GM19452 (cell line): ENCODE measurements around the gene NOTCH2.

Experiments
- ATAC-seq: cut with Tn5 transposase; IDR thresholded peaks from one replicate; pipeline ENCODE4 v1.9.1; 2021; ENCODE audit not compliant: unreplicated experiment

The NOTCH2 gene

DNA sequence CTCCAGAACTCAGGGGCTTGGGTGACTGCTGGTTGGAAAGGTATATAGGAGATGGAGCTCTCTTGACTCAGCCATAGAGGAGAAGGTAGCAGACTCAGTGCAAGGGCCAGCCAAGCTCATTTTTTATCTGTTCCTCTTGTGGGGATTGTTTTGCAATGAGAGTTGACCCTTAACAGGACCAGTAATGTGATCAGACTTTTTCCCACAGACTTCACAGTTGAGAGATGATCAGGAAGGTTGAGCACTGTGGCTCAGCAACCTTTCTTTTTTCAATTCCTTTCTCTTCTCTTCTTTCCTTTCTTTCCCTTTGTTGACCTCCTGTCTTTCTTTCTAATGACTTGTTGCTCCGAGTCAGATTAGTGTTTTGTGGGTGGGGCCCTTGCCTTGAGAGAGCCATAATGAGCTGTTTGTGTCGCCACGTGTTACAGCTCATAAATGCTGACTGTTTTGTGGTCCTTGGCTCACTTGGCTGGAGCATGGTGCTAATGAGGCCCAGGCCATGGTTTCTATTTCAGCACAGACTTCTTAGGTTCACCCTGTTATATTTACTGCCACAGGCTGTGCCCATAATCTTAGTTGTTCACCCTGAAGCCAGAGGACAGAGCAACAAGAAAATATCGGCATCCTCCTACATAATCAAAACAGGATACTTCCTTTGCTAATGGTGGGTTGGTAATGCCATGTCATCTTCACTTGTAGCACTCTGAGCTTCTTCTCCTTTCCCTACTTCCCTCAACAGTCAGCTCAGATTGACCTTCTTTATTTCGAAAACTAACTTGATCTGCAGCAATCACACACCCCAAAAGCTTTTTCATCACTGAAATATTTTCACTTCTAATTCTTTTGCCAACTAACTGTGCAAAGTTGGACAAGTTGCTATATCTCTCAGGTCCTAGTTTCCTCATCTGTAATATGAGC lies 187.1 kb downstream of the NOTCH2 start:
- no peak for ATAC-seq

DNA sequence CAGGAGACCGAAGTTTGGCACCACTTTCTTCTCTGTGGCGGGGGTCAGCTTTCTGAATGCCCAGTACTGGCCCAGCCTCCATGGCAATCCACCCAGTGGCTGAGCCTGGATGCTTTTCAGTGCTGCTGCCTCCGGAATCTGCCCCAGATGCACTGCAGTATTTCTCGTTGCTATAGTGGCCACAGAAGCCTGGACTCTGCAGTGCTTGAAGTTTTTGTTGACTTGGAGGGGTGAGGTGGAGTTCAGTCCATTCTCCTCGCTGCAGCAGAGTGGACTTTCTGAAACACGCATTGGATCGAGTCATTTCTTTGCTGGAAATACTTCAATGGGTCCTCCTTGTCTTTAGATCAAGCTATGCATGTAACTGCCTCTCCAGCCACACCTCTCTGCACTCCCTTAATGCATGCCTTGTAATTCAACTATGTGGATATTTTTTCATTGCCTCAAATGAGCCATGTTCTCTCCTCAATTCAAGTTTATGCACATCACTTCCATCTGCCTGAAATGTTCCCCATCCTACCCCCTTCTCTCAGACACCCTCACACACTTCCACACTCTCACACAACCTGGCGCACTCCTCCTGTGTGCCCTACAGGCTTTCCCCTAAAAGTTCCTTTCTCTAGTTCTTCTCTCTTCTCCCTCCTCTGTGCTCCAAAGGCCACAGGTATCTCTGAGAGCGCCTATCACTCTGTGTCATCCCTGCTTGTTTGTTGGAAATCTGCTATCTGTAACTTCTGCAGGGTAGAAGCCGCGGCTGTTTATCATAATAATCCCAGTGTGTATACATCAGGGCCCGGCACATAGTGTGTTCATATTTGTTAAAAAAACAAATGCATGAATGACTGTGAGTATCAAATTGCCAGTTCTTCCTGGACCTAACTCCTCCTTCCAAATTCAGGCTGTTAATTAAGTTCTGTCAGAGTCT lies 189.7 kb downstream of the NOTCH2 start:
- ATAC-seq, result no peak

DNA sequence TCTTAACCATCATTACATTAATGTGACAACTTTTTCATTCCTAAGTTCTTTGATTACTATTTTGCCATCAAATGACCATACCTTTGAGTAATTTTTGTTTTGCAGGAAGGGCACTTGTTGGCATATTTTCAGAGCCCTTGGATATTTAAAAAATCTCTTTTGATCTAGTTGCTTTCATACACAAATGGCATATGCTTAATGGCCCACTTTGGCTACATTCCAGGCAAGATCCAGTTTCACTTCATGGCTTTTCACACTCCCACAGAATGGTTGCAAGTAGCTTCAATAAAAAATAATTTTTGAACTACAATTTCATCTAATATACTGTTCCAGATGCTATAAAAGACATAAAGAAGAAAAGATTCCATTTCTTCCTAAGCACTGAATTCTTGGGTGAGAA lies 191.3 kb downstream of the NOTCH2 start:
- ATAC-seq, result no peak

DNA sequence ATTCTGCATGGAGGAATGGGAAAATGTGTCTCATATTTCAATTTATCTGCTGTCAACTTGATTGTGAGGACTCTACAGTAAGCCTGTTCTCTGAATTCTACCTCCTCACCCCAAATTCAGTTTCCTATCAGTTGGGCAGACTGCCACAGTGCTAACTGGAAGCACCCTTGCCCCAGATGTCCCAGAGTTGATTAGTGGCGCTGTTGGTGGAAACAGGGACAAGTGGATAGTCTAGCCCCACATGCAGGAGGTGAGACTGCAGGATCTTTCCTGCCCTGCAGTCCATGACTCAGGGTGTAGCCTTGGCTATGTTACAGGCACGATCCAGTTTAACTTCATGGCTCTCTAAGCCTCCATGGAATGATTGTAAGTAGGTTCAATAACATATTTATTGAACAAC lies 195.3 kb downstream of the NOTCH2 start:
- ATAC-seq, result no peak

DNA sequence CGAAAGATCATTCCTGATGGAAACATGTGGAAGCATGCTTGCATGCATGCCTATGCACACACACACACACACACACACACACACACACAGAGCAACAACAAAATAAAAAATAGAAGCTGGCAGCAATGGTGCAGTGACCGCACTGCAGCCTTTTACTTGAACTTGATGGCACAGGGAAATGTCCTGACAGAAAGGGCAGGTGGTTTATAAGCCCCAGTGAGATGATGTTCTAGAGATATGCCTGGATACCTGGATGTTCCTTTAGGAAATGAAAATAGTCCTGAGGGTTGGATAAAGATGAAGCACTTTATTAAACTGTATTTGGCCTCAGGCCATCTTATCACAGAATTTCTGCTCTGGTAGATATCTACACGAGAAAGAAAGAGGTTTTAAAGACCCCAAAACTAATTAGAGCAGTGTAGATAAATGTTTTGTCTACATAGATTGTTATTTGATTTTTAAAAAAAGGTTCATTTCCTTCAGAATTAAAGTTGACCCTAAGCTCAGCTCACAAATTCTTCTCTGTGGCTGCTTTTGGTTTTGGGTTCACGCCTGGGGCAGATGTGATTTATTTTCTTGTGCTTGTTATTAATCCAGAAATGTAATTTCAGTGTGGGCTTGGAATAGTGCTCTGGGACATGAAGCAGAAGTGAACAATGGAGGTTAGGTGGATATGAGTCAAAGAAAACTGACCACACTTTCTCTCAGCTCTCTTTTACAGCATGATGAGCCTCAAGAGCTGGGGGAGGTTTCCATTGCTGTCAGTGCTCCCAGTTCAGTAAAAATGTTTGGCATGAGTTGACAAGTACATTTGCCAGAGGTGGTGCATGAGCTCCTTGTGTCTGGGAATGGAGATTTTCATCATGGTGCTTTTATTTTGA lies 196.1 kb downstream of the NOTCH2 start:
- no peak for ATAC-seq

DNA sequence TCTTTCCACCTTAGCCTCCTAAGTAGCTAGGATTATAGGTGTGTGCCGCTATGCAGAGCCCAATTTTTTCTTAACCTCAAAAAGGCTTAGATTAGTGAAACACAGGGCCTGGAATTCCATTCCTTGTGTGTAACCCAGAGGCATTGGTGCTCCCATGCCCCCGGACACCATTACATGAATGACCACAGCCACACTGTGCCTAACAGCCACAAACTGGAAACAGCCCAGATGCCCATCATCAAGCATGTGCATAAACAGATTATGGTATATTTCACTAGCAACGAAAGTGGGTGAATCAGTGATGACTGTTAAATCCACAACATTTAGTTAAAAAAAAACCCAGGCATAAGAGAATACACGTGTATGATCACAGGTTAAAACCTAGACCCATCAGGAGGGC lies 197.6 kb downstream of the NOTCH2 start:
- ATAC-seq, result no peak

DNA sequence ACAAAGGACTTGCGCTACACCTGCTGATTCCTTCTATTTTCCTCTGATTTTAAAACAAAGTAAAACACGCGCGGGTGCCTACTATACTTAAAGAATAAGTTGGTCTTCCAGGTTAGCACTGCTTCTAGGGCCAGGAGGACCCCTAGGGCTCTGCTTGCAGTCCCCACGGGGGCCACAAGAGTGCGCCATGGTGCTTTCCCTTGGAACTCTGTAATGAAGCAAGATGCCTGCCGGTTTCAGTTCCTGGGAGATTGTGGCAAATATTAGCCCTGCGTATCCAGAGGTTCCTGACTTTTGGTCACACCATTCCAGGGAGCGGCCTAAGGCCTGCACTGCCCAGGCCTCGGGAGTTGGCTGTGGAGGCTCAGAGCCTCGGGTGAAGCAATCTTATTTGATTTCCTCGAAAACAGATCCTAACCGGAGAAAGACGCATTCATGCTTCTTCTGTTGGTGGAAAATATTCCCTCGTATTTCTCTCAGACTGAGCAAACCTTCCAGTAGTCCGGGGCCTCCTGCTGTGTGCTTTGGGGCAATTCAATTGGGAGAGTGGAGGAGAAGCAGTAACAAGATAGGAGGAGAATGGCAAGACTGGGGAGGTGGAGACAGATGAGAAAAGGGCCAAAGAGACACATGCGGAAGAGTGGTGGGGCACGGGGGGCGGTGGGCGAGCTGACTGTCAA lies 198.4 kb downstream of the NOTCH2 start:
- no peak for ATAC-seq

DNA sequence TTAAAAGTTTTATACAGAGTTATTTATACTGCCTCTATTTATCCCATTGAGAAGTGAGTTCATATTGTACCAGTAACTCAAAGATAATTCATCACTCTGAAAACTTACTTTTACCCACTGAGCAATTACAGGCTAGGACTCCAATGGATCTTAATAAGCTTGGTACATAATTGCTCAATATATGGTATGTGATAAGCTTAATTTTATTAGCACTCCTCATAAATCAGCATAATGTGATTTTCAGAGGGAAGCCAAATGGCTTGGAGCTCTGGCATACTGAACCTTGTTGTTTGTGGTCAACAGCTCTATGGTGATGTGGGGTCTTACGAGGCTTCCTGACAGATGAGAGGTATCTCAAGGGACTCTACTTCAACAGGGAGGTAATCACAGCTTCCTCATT lies 199.5 kb downstream of the NOTCH2 start:
- ATAC-seq, result no peak

DNA sequence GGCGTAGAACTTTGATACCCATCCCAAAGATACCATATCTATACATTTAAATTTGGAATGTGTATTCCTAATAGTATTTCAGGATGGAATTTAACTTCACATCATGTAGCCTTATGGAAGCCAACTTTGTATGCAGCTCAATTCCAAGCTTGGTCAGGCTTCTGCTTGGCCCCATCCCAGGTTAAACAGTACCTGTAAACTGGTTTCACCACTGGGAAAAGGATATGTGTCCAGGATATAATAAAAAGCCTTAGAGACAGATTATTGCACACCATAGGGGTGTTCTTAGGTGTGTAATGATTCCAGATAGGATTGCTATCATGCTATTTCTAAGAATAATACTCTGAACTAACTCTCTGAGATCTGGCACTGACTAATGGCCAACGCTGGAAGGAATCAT lies 201.3 kb downstream of the NOTCH2 start:
- no peak for ATAC-seq

DNA sequence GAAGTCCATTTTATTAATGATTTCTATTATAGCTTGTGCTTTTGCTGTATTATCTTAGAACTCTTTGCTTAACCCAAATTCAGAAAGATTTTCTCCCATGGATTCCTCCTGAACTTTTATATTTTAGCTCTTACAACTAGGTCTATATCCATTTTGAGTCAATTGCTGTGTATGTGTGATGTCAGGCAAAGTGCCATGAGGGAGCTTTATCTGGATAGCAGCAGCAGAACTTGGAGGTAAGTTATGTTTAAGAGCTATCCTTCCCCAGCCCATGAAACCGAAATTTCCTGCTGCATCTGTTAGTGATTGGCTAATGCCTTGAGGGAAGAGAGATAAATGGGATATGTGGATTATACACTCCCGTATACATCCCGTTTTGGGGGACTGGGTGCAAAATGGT lies 203.0 kb downstream of the NOTCH2 start:
- ATAC-seq, result no peak

DNA sequence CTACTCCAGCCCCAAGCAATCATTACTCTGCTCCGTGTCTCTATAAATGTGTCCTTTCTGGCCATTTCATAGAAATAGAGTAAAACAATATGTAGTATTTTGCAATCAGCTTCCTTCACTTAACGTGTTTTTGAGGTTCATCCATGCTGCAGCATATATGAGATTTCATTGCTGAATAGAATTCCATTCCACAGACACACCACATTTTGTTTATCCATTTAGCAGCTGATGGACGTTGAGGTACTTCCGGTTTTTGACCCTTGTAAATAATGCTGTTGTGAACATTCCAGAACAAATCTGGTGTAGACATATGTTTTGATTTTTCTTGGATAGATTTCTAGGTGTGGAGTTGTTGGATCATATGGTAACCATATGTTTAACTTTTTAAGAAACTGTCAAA lies 203.8 kb downstream of the NOTCH2 start:
- ATAC-seq, result no peak

DNA sequence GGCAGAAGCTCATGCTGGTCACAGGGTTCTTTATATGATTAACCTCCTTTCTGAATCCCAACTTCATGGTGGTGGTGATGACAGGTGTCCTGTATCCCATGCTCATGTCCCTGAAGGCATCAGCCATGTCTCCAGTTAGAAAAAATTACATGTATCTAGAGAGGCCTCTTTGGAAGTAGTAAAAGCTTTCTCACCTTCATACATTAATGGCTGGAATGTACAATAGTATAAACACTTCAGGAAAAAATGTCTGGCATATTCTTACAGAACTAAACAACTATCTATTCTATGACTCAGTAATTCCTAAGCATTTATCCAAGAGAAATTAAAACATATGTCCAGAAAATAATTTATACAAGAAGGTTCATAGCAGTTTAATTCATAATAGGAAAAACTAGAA lies 207.2 kb downstream of the NOTCH2 start:
- no peak for ATAC-seq
